Measurements from ENCODE around the gene MRPL53. TPM values are rescaled to one million over a fixed set of nuclear protein-coding genes. Genes with fewer than 3 reads are reported as not detected.

The MRPL53 gene
- total and polyA plus RNA-seq, 2 of the 4 experiments (the other 2 are of a cell fraction), result 5.2 to 39.0 TPM

- Histone ChIP-seq H3K56ac (ENCODE audit: extremely low read depth, insufficient read depth, low read length) (no peak overlapping the region), H4K91ac (ENCODE audit: insufficient read depth, low read depth, low read length) (peak overlapping the region; percentile 39; the same call in 1 of the 2 replicates), H2BK20ac (ENCODE audit: low read depth, low read length) (no peak overlapping the region), H3K9ac (ENCODE audit: low read depth, low read length) (peak overlapping the region; percentile 64), H2BK5ac (ENCODE audit: low read depth, low read length, poor library complexity, severe bottlenecking) (peak overlapping the region; percentile 77), H3K4me1 (ENCODE audit: control insufficient read depth, insufficient read depth, low read length) (peaks cover 10% of the 10 kb centered on the region), H3K27me3 (ENCODE audit: control insufficient read depth, insufficient read depth, low read length) (no peaks in the 10 kb centered on the region), H2AK9ac (replicated peaks; ENCODE audit: low read depth, low read length, poor library complexity) (peak overlapping the region; percentile 75), H2BK120ac (ENCODE audit: low read depth, low read length) (no peak overlapping the region), H3K23ac (ENCODE audit: low read depth, low read length) (peak overlapping the region; percentile 53), H2AFZ (replicated peaks; ENCODE audit: low read length, poor library complexity) (peak overlapping the region; percentile 89), H3K4ac (ENCODE audit: low read depth, low read length) (peak overlapping the region; percentile 58), H3K4me2 (ENCODE audit: low read depth, low read length) (peak overlapping the region; percentile 92), H2BK15ac (ENCODE audit: low read depth, low read length) (no peak overlapping the region), H3K9me1 (ENCODE audit: insufficient read depth, low read length) (0 out of 2 replicates have a peak, but pooled peaks cover 3% of the 10 kb centered on the region), H3K4me3 (ENCODE audit: insufficient read depth, low read depth, low read length) (peak overlapping the region; percentile 52), H3K9me3 (ENCODE audit: control insufficient read depth, insufficient read depth, low read length) (no peaks in the 10 kb centered on the region), H4K20me1 (ENCODE audit: insufficient read depth, low read length) (no peaks in the 10 kb centered on the region), H4K8ac (ENCODE audit: low read depth in 2 of 2, low read length in 2 of 2) (peak overlapping the region; percentile 2 to 69; a peak in 2 of 4 replicates), H2AK5ac (ENCODE audit: low read depth, low read length) (0 out of 2 replicates have a peak overlapping the region, but pooled peaks have one; percentile 6), H3K36me3 (ENCODE audit: control insufficient read depth, insufficient read depth, low read length) (peaks cover 11% of the 10 kb centered on the region), H4K5ac (ENCODE audit: low read depth, low read length) (peak overlapping the region; percentile 64), H3K27ac (ENCODE audit: insufficient read depth, low read length) (peak overlapping the region; percentile 69), H3K79me1 (ENCODE audit: low read depth in 1 of 2, low read length in 2 of 2) (peaks cover 15 to 42% of the 10 kb centered on the region in 2 experiments), H3K14ac (replicated peaks; ENCODE audit: low read depth, low read length) (0 out of 2 replicates have a peak overlapping the region, but pooled peaks have one; percentile 10), H3K18ac (ENCODE audit: low read depth, low read length) (no peak overlapping the region)
- no TSS peak for BruUV-seq (replicated peaks)
- TF ChIP-seq RCOR1 (IDR thresholded peaks at IDR 0.05; ENCODE audit: insufficient replicate concordance, low read length) (no peak), MXI1 (IDR thresholded peaks at IDR 0.05; ENCODE audit: borderline replicate concordance, low read depth, low read length) (no peak), FOS (IDR thresholded peaks at IDR 0.05; ENCODE audit: low read depth, low read length) (no peak), BHLHE40 (IDR thresholded peaks at IDR 0.05; ENCODE audit: low read depth, low read length) (no peak), MAZ (IDR thresholded peaks at IDR 0.05; ENCODE audit: borderline replicate concordance, low read depth, low read length) (no peak)
- no CpG with 5 or more reads among the region's 27 CpGs for WGBS, 2 experiments (ENCODE audit: extremely low coverage in 2 of 2, insufficient read length in 1 of 2)
- dilution Hi-C loops (cut with HindIII; ENCODE audit: low sequenced_read_pairs, unreplicated experiment), result no loop called here
- CTCF ChIA-PET, result interaction anchor here (0.5 kb wide), 1 partner anchor 912 kb away, joined by 3 read pairs; no protein-coding TSS in a partner anchor
- in situ Hi-C loops (cut with MboI; ENCODE audit: low sequenced_read_pairs), result no loop called here
- ATAC-seq (ENCODE audit: low read depth), result peak; percentile 0; the same call in 1 of the 2 replicates
- peak; percentile 31 for DNase-seq
- POLR2A ChIA-PET (ENCODE audit: unreplicated experiment), result no interaction called here
- intact Hi-C loops (cut with micrococcal nuclease), result no loop called here
Observed at GRCh38 chr2:74457129-74457548, 15.3 kb downstream of the MRPL53 start.
